Stimulated activated naive B cell treated with anti-CD40 and anti-IgM and Interleukin-4, amounts not matched to agents 10 μg/mL and 1 μg/mL and 100 μg/mL, for 72 hours (primary cell): ENCODE data around the gene BCAP31.
"Not testable (repeated sequence)": the region's sequence is repeated elsewhere in the genome, so short reads cannot be mapped to it uniquely, and the experiment has no call there.

Experiments used
- ATAC-seq, 2 donors: fragments of 150-1000 bp; cut with Tn5 transposase; replicated peaks; 2 replicates each; pipeline ENCODE4 v1.10.0; 2021; ENCODE audit warnings: moderate library complexity in 1 of 2
- DNase-seq: peaks from one replicate; pipeline ENCODE4 v3.0.0; 2021
- H3K27ac Mint-ChIP-seq: one replicate; pipeline ENCODE4 v1.8.0; 2022; ENCODE audit warnings: mild to moderate bottlenecking, mixed read lengths
- H3K27me3 Mint-ChIP-seq, 2 donors: one replicate each; pipeline ENCODE4 v1.8.0; 2022; ENCODE audit warnings: mixed read lengths in 2 of 2
- H3K36me3 Mint-ChIP-seq, 2 donors: one replicate each; pipeline ENCODE4 v1.8.0; 2022; ENCODE audit warnings: mixed read lengths in 2 of 2, mild to moderate bottlenecking in 1 of 2
- H3K4me1 Mint-ChIP-seq, 2 donors: one replicate each; pipeline ENCODE4 v1.8.0; 2022; ENCODE audit warnings: mixed read lengths in 2 of 2, mild to moderate bottlenecking in 1 of 2
- H3K4me3 Mint-ChIP-seq, 2 donors: one replicate each; pipeline ENCODE4 v1.8.0; 2022; ENCODE audit warnings: mild to moderate bottlenecking in 2 of 2, mixed read lengths in 2 of 2, moderate library complexity in 1 of 2
- H3K9me3 Mint-ChIP-seq, 2 donors: one replicate each; pipeline ENCODE4 v1.8.0; 2022; ENCODE audit warnings: mixed read lengths in 2 of 2, mild to moderate bottlenecking in 1 of 2

Gene BCAP31

DNA sequence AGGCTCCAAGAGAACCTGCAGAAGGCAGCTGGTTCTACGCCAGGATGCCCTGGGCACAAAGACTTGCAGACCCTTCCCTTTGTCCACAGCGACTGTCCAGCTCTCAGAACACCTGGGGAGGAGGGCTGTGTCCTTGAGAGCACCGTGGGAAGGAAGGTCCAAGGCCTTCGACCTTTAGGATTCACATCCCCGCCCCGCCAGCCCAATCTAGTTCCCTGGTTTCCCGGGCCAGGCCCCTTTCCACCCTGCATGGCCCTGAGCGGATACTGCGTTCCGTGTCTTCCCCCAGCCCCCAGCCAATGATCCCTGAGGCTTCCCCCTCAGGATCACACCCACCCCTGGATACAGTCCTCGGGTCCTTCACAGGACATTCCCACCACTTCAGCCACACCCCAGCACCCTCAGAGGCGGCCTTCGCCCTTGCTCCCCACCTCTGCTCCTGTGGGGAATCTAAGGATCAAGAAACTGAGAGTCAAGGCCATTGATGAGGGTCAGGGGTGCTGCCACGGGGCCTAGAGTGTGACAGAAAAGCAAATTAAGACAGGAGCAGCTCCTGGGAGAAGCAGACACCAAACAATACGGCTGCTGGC, 9.6 kb upstream of the BCAP31 start:
- H3K27ac Mint-ChIP-seq = no peak overlapping the region
- peaks cover 4 to 17% of the 10 kb centered on the region in 2 donors for H3K4me1 Mint-ChIP-seq
- DNase-seq = no peak
- H3K4me3 Mint-ChIP-seq = no peak overlapping the region
- H3K9me3 Mint-ChIP-seq = peaks cover 1 to 9% of the 10 kb centered on the region in 2 donors
- ATAC-seq = no peak
- no peaks in the 10 kb centered on the region for H3K27me3 Mint-ChIP-seq
- H3K36me3 Mint-ChIP-seq = peaks cover 30 to 38% of the 10 kb centered on the region in 2 donors

GRCh38 chrX:153732401-153732800, 8.2 kb upstream of the BCAP31 start:
- peaks cover 29 to 34% of the 10 kb centered on the region in 2 donors for H3K36me3 Mint-ChIP-seq
- H3K4me3 Mint-ChIP-seq = no peak overlapping the region
- no peak for ATAC-seq
- DNase-seq = no peak
- peaks cover 1 to 9% of the 10 kb centered on the region in 2 donors for H3K9me3 Mint-ChIP-seq
- H3K27me3 Mint-ChIP-seq = no peaks in the 10 kb centered on the region
- peaks cover 7 to 22% of the 10 kb centered on the region in 2 donors for H3K4me1 Mint-ChIP-seq
- no peak overlapping the region for H3K27ac Mint-ChIP-seq

- Mint-ChIP-seq H3K9me3 (peaks cover 1 to 9% of the 10 kb centered on the region in 2 donors), H3K4me3 (no peak overlapping the region), H3K36me3 (peaks cover 29 to 33% of the 10 kb centered on the region in 2 donors), H3K27ac (no peak overlapping the region), H3K27me3 (no peaks in the 10 kb centered on the region), H3K4me1 (peaks cover 13 to 27% of the 10 kb centered on the region in 2 donors)
- DNase-seq (no peak), ATAC-seq (no peak)
Observed at GRCh38 chrX:153731845-153732215, 7.6 kb upstream of the BCAP31 start.

- Mint-ChIP-seq H3K9me3 (peaks cover 1 to 9% of the 10 kb centered on the region in 2 donors), H3K36me3 (peaks cover 25 to 29% of the 10 kb centered on the region in 2 donors), H3K27me3 (no peaks in the 10 kb centered on the region), H3K4me3 (no peak overlapping the region), H3K27ac (peak overlapping the region; percentile 37), H3K4me1 (peaks cover 14 to 33% of the 10 kb centered on the region in 2 donors)
- DNase-seq (no peak), ATAC-seq (no peak)
Observed at GRCh38 chrX:153731117-153731844, 7.1 kb upstream of the BCAP31 start.

GRCh38 chrX:153730115-153730514, 5.9 kb upstream of the BCAP31 start:
- not testable (repeated sequence) for DNase-seq, ATAC-seq, H3K27ac Mint-ChIP-seq, H3K9me3 Mint-ChIP-seq, H3K4me3 Mint-ChIP-seq, H3K27me3 Mint-ChIP-seq
- Mint-ChIP-seq H3K36me3 (peaks cover 22 to 29% of the 10 kb centered on the region in 2 donors), H3K4me1 (peaks cover 19 to 39% of the 10 kb centered on the region in 2 donors)

DNA sequence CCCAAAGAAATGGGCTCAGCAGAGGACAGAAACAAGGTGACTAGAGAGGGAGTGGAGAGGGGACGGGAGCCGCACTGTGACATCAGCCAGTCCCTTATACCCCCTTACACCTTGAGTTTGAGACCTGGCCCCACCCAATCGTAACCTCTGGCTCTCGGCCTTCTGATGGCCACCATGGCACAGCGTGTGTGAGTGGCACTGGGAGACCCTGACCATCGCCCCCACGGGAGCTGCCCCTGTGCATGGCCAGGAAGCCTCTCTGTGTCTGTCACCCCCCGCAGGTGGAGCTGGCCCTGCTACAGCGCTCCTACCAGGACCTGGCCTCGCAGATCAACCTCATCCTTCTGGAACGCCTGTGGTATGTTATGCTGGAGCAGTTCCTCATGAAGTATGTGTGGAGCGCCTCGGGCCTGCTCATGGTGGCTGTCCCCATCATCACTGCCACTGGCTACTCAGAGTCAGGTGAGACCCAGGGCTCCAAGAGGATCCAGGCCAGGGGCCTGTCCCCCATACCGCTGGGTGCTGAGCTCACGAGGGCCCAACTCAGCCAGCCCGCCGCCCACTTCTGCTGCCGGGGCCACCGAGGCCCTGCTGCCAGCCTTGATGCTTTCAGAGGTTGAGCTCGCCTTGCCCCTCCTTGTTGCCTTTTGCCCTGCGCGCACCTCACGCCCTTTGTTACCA, 4.9 kb upstream of the BCAP31 start:
- H3K4me3 Mint-ChIP-seq = no peak overlapping the region
- no peaks in the 10 kb centered on the region for H3K27me3 Mint-ChIP-seq
- peaks cover 1 to 9% of the 10 kb centered on the region in 2 donors for H3K9me3 Mint-ChIP-seq
- peaks cover 19 to 25% of the 10 kb centered on the region in 2 donors for H3K36me3 Mint-ChIP-seq
- peak overlapping the region; percentile 56 for H3K27ac Mint-ChIP-seq
- ATAC-seq (no peak), DNase-seq (no peak)
- peaks cover 19 to 39% of the 10 kb centered on the region in 2 donors for H3K4me1 Mint-ChIP-seq

DNA sequence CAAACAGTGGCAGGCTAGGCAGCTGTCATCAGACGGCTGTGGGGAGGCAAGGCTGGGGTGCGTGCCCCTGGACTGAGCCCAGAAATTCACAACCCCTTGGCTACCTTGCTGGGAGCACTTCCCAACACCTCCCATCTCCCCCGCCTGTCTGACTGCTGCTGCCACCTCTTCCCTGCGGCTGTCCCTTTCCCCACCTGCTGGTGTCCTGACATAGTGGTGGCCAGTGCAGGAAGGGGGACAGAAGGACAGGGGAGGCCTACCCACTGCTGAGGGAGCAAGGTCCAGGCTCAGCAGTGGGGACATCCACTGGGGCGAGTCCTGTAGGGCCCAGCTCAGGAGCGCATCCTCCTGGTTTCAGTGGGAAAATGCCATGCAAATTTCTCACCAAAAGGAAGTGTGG, 3.9 kb upstream of the BCAP31 start:
- Mint-ChIP-seq H3K36me3 (peaks cover 18 to 22% of the 10 kb centered on the region in 2 donors), H3K9me3 (peaks cover 1 to 9% of the 10 kb centered on the region in 2 donors), H3K27ac (no peak overlapping the region), H3K4me1 (peaks cover 19 to 39% of the 10 kb centered on the region in 2 donors), H3K27me3 (no peaks in the 10 kb centered on the region), H3K4me3 (no peak overlapping the region)
- ATAC-seq (no peak), DNase-seq (no peak)

DNA sequence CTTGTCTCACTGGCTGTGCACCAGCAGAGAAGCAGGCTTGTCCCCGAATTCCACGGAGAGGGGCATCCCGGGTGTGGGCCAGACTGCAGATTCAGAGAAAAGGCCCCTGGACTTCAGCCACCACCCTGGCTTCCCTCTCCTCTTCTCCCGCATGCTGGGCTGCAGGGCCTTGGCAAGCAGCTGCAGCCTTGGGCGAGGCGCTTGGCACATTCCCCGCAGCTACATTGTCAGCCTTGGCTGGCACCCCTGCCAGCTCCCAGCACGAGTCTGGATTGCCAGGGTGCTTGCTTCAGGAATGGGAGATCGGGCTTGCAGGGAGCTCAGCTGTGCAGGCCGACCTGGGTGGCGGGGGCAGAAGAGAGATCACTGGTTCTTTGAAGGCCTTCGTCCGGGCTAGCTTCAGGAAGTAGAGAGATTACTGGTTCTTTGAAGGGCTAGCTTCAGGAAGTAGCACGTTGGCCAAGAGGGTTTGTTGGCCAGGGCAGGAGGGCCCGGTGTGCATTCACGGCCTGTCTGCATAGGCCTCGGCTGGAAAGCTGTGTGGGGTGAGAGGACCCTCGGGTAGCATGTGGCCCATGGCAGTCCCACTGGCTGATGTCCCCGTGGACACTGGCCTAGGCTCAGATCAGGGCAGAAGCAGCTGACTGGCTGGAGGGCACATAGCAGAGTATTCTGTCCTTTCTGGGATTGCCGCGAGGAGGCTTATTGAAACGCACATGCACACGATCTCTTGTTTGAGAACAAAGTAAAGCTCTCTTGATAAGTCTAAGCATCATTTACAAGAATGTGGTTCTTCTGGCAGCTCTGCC, 3.1 kb upstream of the BCAP31 start:
- Mint-ChIP-seq H3K36me3 (peaks cover 14 to 21% of the 10 kb centered on the region in 2 donors), H3K27me3 (no peaks in the 10 kb centered on the region), H3K27ac (peak overlapping the region; percentile 85), H3K9me3 (peaks cover 1 to 9% of the 10 kb centered on the region in 2 donors), H3K4me1 (peaks cover 21 to 43% of the 10 kb centered on the region in 2 donors), H3K4me3 (peak overlapping the region; percentile 71 to 77)
- DNase-seq (no peak), ATAC-seq (no peak)

- ATAC-seq (peak; percentile 66 to 68), DNase-seq (peak; percentile 72)
- peaks cover 22 to 43% of the 10 kb centered on the region in 2 donors for H3K4me1 Mint-ChIP-seq
- no peaks in the 10 kb centered on the region for H3K27me3 Mint-ChIP-seq
- peak overlapping the region; percentile 85 for H3K27ac Mint-ChIP-seq
- H3K9me3 Mint-ChIP-seq = peaks cover under 1 to 4% of the 10 kb centered on the region in 2 donors
- H3K4me3 Mint-ChIP-seq = peak overlapping the region; percentile 71 to 77
- peaks cover 11 to 13% of the 10 kb centered on the region in 2 donors for H3K36me3 Mint-ChIP-seq
Observed at GRCh38 chrX:153726286-153727122, 2.3 kb upstream of the BCAP31 start.

GRCh38 chrX:153725832-153726285, 1.7 kb upstream of the BCAP31 start:
- Mint-ChIP-seq H3K9me3 (no peaks in the 10 kb centered on the region), H3K36me3 (peaks cover 7 to 8% of the 10 kb centered on the region in 2 donors), H3K4me1 (peaks cover 19 to 36% of the 10 kb centered on the region in 2 donors), H3K27me3 (no peaks in the 10 kb centered on the region), H3K4me3 (peak overlapping the region; percentile 71 to 77), H3K27ac (peak overlapping the region; percentile 85)
- no peak for DNase-seq
- ATAC-seq = no peak

DNA sequence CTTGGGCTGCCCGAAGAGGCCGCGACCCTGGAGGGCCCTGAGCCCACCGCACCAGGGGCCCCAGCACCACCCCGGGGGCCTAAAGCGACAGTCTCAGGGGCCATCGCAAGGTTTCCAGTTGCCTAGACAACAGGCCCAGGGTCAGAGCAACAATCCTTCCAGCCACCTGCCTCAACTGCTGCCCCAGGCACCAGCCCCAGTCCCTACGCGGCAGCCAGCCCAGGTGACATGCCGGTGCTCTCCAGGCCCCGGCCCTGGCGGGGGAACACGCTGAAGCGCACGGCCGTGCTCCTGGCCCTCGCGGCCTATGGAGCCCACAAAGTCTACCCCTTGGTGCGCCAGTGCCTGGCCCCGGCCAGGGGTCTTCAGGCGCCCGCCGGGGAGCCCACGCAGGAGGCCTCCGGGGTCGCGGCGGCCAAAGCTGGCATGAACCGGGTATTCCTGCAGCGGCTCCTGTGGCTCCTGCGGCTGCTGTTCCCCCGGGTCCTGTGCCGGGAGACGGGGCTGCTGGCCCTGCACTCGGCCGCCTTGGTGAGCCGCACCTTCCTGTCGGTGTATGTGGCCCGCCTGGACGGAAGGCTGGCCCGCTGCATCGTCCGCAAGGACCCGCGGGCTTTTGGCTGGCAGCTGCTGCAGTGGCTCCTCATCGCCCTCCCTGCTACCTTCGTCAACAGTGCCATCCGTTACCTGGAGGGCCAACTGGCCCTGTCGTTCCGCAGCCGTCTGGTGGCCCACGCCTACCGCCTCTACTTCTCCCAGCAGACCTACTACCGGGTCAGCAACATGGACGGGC, 1.0 kb upstream of the BCAP31 start:
- Mint-ChIP-seq H3K9me3 (no peaks in the 10 kb centered on the region), H3K27ac (peak overlapping the region; percentile 80), H3K27me3 (no peaks in the 10 kb centered on the region), H3K4me1 (peaks cover 19 to 34% of the 10 kb centered on the region in 2 donors), H3K36me3 (peaks cover 4% of the 10 kb centered on the region in 2 donors), H3K4me3 (peak overlapping the region; percentile 76 to 81)
- ATAC-seq = peak; percentile 0 to 5
- DNase-seq = no peak

GRCh38 chrX:153723351-153724251, 586 bp downstream of the BCAP31 start:
- ATAC-seq = peak; percentile 33 to 37
- Mint-ChIP-seq H3K4me1 (peaks cover 22 to 34% of the 10 kb centered on the region in 2 donors), H3K9me3 (no peaks in the 10 kb centered on the region), H3K27me3 (no peaks in the 10 kb centered on the region), H3K27ac (peak overlapping the region; percentile 95), H3K4me3 (peak overlapping the region; percentile 89 to 91), H3K36me3 (peaks cover 4 to 11% of the 10 kb centered on the region in 2 donors)
- DNase-seq = peak; percentile 54
